HK-2 (cell line): ENCODE data around the gene NDUFB6.
"Not testable (repeated sequence)": the region's sequence is repeated elsewhere in the genome, so short reads cannot be mapped to it uniquely, and the experiment has no call there.

ENCODE experiments used
- DNase-seq: peaks from one replicate; pipeline ENCODE4 v3.0.0-alpha.2; 2018; ENCODE audit not compliant: unreplicated experiment

Gene NDUFB6

DNA sequence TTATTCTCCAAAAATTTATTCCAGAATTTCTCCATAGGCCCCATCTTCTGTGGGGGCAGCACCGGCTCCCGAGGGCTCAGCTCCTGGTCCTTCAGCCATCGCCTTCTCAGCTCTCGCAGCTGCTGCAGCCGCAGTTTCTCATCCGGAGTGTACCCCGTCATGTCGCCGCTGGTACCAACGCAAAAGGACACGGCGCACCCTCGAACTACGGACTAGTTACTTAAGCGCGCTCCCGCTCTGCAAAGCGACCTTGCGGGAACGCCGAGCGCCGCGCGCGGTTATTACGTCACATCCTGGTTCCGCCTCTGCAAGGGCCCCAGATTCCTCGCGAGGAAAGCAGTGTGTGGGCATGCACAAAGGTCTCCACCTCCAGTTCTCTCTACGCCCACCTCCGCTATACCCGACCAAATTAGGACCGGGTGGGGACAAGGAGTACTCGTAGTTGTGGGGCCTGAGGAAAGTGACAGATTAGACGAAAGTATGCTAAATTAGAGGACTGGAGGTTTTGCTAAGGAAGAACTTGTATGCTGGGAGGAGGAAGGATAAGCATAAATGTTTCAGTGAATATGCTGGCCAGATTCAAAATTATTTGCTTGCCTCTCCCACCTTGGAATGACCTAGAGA is at the start of gene NDUFB6:
Gene NDUFB6, minus strand, starts transcription at position 260 of the 624 bp plus-strand sequence. Its CDS starts 99 bp downstream, at position 161.
- DNase-seq: peak; percentile 83

DNA sequence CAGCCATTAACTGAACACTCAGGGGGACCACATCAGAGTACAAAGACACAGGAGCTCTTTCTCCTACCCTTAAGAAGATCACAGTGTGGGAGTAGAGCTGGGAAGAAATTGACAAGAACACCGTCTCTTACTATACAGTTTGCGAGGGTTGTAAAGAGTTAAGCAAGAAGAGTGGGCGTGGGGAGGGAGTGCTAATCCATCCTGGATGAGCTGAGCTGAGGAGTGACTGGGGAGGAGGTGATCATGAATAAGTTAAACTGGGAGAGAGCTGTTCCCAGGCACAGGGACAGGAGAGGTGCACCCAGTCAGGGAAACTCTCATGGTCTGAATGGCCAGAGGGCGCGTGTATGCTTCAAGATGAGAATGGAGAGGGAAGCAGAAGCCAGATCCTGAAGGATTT is 45.3 kb upstream of the NDUFB6 start:
- no peak for DNase-seq

DNA sequence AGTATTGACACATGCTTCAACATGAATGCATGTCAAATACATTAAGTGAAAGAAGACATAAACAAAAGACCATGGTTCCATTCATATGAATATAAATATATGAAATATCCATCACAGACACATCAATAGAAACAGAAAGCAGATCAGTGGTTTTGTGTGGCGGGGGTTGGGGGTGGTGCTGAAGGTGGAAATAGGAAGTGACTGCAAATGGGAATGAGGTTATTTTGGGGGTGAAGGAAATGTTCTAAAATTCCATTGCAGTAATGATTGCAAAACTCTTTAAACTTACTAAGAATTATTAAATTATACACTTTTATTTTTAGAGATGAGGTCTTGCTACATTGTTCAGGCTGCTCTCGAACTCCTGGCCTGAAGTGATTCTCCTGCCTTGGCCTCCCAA is 33.9 kb upstream of the NDUFB6 start:
- no peak for DNase-seq

DNA sequence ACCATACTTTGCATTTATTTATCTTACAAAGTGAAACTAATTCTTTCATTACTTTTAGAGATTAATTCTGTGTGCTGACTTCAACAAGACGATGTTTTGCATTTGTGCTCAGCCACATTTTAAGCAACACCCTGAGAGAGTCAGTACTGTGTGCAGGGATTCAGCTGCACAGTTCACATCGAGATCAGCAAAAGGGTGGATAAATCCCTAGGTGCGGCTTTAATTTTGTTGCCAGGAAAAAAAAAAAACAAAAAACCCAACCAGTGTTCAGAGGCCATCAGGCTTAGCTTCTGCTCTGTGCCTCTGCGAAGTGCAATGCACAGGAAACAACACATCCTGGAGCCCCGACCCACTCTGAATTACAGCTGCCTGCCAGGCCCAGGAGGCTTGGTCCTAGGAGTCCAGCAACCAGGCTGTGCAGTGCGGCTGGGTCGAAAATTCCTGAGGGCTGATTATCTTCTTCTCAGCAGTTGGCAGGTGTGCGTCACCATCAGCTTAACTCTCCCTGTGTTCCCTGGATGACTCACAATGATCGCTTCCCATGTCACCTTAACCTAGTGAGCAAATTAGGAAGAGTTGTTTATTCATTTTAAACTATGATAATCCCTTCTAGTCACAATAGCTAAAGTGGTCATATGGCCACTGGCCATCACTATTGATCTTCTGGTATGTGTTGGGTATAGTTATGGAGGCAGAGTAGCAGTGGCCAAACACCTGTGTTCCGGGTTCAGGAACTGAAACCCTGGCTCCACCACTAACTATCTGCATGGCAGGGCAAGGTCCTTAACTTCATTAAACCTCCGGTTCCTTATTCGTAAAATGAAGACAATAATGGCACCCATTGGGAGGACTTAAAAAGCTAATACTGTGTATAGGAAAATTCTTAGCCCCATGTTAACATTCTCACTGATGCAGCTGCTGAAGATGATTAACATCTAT is 31.2 kb upstream of the NDUFB6 start:
- DNase-seq: no peak

DNA sequence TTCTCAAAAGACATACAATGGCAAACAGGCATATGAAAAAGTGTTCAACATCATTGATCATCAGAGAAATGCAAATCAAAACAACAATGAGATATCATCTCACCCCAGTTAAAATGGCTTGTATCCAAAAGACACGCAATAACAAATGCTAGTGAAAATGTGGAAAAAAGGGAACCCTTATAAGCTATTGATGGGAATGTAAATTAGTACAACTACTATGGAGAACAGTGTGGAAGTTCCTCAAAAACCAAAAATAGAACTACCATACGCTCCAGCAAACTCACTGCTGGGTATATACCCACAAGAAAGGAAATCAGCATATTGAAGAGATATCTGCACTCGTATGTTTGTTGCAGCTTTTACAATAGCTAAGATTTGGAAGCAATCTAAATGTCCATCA is 26.1 kb upstream of the NDUFB6 start:
- not testable (repeated sequence) for DNase-seq

DNA sequence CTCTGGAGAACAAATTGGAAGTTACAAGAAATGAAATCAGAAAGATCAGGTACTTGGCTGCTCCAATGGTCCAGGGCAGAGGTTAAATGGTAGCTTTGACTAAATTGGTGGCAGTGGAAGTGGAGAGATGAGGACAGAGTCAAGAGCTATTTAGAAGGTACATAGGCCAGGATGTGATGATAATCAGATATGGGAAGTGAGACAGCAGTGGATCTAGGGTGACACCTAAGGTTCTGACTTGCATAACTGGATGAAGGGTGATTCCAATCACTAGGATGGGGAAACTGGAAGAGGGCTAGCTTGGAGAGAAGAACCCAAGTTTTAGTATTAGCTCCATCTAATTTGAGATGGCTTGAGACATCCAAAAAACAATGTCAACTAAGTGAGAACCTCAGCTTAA is 24.0 kb upstream of the NDUFB6 start:
- no peak for DNase-seq

DNA sequence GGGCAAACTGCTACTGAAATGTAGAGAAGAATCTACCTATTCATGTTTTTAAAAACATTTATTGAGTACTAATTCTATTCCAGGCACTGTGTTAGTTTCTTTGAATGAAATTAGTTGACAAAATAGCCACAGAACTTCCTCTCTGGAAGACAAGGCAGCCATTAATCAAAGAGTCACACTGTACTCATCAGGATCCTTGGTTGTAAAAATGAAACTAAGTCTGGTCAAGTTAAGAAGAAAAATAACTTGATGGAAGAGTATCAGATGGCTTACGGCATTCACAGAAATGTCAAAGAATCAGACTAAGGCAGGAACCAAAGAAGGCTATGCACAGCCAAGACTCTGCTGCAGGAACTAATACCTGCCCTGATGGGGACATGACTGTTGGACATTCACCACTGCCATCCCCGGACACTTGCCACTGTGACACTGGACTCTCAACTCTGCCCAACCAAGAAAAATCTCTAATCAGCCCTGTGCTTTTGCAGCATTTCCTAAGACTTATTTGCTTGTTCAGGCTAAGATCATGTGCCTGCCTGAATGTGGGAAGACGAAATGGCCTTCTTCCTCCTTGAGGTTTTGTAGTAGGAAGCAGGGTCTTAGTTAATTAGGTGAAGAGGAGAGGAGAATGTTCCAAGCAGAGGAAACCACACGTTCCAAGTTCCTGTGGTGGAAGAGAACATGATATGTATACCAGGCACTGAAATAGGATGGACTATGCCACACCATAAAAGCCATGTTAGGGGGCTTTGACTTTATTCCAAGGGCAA is 23.3 kb upstream of the NDUFB6 start:
- DNase-seq: no peak

DNA sequence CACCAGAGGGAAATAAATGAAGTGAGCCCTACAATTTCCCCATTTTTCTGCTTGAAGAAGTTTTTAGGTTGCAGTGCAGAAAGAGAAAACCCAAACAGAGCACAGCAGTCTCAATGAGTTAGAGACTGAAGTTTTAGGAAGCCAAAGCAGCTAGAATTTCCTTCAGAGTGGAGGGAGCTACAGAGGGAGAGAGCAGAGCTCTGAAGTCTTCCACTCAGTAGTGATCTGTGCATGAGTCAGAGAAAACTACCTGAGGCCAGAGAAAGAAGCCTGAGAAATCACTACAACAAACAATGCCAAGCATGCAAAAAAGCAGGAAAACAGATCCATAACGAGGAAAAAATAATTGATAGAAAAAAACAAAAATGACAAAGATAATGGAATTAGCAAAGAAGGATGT is 17.9 kb upstream of the NDUFB6 start:
- no peak for DNase-seq

DNA sequence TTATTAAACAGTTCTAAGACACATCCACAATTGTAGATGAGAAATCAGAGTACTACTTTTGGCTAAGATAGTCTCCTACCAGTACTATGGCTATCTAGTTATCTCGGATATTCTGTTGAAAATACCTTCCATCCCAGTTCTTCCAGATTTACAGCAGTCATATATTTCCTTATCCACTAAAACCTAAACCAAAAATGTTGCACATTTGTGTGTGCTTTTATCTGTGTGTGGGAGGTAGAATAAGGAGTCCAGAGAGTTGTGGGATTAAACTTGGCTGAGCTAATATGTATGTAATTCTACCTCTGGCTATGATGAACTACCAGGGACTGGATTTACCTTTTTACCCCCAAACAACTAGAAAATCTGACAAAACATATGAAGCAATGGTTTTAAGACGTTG is 17.5 kb upstream of the NDUFB6 start:
- DNase-seq: no peak

DNA sequence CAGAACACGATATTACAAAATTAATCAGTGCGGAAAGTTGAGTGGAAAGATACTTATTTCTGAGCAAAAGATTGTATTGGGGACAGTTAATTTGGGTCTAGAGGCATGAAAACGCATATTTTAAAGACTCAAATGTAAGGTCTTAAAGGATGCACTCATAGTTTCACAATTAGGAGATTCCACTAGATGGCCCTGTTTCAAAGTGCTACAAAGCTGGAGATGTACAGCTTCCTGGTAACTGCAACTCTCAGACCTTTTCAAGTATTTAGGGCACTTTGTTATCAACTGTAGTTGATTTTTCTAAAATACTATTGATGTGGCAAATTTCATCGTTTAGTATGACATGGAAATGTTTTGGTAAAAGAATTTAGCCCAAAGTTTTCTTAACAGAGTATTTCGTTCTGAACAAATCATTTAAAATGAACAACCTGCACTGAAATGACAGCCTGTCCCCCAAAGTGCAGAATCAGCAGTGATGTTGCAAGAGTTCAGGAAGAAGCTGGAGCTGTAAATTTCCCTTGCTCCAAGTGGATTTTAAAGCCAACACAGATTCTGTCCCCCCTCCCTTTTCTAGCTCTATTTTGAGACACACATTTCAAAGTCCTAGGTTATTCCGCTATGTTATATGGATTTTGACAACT is 16.2 kb upstream of the NDUFB6 start:
- DNase-seq: no peak

DNA sequence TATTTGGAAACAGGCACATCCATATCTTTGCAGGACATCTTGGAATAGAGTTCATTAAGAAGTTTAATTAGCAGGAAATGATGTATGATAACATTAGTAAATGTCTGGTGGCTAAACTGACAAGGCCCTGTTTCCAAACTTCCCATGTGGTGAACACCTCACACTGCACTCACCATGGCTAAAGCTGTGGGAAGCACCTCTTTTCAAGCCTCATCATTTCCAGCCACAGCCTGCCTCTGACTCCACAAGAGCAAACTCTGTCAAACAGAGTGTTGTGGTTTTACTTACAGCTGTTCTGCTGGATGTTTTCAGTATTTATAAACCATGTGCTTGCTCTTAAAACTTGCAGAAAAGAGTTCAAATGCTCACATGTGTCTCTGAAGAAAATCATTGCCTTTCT is 14.9 kb upstream of the NDUFB6 start:
- DNase-seq: no peak

DNA sequence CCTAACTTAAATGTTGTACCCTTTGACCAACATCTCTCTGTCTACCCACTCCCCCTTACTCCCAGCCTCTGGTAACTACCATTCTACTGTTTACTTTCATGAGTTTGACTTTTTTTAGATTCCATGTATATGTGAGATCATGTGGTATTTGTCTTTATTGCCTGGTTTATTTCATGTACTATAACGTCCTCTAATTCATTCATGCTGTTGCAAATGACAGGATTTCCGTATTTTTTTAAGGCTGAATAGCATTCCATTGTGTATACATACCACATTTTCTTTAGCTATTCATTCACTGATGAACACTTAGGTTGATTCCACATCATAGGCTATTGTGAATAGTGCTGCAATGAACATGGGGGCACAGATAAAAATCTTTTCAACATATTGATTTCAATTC is 11.8 kb upstream of the NDUFB6 start:
- DNase-seq: no peak

DNA sequence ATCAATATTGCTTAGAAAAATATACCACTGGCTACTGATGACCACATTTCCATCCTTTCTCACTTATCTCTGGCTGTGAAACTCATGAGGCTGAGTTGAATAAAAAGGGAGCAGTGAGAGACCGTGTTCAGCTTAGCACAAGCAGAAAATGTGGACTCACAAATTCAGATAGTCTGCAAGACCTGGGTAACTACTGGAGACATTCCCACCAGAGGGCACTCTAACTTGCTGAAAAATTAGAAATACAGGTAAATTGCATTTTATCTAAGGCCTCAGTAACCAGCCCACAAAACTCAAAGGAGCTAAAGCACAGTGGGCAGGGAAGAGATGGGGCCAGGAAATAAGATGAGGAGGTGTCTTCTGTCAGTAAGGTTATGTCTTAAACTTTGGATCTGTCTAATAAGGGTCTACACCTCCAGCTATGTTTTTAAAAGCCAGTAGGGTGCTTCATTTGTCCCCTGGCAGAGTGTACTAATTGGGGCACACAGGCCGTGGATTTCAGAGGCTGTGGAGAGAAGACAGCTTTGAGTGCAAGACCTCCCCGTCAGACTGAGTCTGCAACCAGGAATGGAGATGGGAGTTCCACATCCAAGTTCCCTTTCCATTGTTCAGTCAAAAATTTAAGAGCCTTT is 8.7 kb upstream of the NDUFB6 start:
- no peak for DNase-seq

DNA sequence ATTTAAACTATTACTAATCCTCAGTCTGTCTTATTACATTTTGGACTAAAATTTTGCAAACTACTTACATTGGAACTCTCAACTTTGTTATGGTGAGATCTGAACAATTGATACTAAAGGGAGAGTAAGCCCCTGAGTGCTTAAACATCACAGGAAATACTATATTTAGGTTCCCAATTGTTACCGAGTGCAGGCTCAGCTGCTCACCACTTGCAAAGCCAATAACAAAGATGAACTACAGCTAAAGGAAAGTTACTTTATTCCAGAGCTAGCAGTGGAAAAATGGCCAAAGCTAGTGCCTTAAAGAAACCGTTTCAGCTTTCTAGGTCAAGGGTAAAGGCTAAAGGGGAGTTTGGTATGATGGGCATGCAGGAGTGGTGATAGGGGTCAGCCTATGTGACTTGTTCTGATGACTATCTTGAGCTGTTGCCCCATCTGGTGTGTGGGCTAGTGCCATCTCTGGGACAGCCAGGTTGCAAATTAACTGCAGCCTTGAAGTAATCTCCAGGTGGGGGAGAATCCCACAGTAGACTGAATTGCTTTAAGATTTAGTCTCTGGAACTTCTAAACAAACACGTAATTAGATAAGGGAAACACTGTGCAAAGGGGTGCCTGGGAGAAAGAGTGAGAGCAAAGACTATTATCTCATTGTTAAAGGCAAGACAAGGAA is 7.8 kb upstream of the NDUFB6 start:
- no peak for DNase-seq

DNA sequence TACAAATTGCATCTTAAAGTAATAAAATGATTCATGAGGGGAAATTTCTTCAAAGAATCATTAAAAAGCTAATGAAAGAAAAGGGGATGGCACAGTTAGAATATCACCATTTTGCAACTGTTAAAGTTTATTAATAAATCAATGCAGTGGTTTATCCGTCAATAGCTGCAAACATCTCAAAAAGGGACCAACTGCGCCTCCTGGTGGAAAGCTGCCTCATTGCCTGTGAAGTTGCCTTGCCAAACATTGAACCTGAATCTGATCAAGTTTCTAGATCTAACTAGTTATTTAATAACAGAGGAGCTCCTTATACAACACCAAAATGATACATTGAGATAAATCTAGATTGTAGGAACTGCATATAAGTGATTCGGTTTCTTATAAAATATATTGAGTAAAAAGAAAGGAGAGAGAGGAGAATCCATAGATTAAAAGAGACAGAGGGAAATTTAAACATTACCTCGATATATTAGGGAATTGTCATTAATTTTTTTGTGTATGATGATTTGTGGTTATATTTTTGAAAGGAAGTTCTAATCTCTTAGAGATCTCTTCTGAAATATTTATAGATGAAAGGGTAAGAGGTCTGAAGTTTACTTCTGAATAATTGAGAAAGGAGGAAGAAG is 6.9 kb upstream of the NDUFB6 start:
- peak; percentile 49 for DNase-seq

DNA sequence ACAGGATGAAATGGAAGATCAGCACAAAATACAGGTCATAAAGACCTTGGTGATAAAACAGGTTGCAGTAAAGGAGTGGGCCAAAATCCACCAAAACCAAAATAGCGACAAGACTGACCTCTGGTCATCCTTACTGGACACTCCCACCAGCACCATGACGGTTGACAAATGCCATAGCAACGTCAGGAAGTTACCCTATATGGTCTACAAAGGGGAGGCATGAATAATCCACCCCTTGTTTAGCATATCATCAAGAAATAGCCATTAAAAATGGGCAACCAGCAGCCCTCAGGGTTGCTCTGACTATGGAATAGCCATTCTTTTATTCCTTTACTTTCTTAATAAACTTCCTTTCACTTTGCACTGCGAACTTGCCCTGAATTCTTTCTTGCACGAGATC is 6.0 kb upstream of the NDUFB6 start:
- no peak for DNase-seq

DNA sequence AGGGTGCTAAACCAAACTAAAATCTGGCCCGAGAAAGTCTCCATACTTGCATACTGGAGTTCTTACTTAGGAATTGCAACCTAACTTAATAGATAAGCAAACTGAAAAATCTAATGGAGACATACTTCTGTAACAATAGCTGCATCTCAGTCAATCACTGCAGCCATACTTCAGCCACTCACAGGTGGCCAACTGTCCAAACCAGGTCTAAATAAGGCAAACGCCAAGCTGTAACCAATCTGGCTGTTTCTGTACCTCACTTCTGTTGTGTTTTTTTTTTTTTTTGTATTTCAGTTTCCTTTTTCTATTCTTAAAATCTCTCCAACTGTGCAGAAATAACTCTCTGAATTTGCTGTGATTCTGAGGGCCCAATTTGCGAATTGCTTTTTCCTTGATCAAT is 4.4 kb upstream of the NDUFB6 start:
- no peak for DNase-seq

DNA sequence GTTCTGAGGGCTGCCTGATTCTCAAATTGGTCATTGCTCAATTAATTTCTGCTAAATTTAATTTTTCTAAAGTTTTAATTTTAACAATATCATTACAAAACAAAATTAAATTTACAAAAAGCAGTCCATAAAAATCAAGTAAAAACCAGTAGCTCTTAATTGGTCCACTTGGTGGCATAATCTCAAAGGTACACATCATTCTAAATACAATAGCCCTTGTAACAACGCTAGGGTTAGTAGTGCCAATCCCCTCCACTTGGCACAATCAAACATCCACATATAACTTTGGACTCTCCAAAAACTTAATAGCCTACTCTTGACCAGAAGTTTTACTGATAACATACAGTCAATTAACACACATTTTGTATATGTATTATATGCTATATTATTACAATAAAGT is 1.9 kb upstream of the NDUFB6 start:
- DNase-seq: no peak

DNA sequence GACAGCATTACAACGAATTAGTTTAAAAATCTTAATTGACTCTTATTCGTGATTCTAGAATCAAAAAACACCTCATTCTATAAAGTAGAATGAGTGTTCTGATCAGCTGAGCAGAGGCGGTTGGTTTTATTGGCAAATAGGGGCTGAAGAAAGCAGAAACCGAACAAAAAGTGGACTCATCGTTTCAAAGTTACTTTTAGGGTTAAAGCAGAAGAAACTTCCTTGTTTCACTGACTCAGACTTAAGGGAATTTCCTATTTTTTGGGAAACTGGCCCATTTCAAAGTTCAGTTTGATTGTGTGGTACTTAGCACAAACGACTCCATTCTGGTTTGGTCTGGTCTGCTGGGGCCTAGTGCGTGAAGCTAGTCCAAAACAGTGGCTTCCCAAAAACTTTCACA is 862 bp upstream of the NDUFB6 start:
- DNase-seq: no peak
